Measurements from ENCODE around the gene MUC6.

DNA sequence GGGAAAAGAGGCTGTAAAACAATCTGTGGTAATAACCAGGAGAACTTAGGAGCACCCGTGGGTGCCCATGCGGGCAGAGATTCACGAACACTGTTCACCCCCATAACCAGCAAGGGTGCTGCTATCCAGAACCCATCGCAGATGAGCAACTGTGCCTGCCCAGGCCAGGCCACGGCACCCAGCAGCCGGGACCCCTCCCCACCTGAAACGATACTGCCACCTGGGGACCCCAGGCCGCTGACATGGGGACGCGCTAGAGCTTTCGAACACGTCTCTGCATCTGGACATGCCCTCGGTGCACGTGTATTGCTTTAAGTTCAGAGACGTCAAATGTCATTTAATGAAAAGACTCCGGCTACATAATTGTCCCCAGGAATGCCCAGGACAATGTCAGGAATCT is 23.9 kb upstream of the MUC6 start:
- TF ChIP-seq, protein P1, sequence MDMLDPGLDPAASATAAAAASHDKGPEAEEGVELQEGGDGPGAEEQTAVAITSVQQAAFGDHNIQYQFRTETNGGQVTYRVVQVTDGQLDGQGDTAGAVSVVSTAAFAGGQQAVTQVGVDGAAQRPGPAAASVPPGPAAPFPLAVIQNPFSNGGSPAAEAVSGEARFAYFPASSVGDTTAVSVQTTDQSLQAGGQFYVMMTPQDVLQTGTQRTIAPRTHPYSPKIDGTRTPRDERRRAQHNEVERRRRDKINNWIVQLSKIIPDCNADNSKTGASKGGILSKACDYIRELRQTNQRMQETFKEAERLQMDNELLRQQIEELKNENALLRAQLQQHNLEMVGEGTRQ (IDR thresholded peaks at IDR 0.05; ENCODE audit: low read length): no peak
- TF ChIP-seq POLR2A (IDR thresholded peaks at IDR 0.05; ENCODE audit: control extremely low read depth in 1 of 2, low read depth in 2 of 2, low read length in 2 of 2): no peak

Data from H1 (cell line).